Mammary epithelial cell (primary cell): ENCODE results near the gene FCHSD2.

Source experiments
- CTCF ChIP-seq, 2 donors: IDR thresholded peaks in 1 of 2; conservative IDR thresholded peaks in 1 of 2; 2 replicates each; pipeline ENCODE4 v1.5.1; 2011 to 2012; ENCODE audit warnings: inconsistent platforms in 2 of 2, low read length in 2 of 2, mild to moderate bottlenecking in 2 of 2, control low read depth in 1 of 2, low read depth in 1 of 2; ENCODE audit not compliant: insufficient read depth in 1 of 2; ENCODE audit errors: extremely low read depth in 1 of 2
- EZH2 ChIP-seq: IDR thresholded peaks from 2 replicates; pipeline ENCODE4 v1.6.1; 2012; ENCODE audit warnings: low read length, inconsistent platforms, borderline replicate concordance

DNA sequence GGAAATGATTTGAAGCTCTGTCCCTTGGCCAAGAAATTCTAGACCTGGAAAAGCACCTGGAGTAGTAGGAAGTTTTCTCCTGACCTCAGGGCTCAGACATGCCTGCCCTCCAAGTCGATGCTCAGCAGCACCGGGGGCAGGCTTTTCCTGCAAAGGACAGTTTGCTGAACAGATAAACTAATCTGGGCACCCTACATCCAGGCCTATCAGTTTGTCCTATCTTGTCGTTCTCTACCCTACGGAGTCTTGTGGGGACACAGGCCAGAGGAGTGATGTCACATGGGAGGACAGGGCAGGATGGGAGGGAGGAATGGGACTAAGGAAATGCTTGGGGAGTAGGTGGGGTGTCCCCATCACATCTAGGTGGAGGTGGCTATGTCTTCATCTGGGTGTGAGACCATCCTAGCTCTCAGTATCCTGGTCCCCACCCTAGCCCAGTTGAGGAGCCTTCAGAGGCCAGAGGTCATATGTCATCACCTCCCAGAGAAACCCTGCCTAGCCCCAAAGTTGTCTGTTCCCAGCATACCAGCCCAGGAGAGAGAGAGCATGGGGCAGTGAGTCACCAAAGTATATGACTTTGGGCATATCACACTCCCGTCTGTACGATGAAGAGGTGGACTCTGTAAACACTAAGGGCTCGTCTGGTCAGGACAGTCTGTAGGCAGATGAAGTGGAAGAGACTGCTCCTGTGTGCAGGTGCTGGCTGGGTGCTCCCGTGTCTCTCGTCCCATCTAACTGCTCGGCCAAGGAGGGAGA lies 18.1 kb upstream of the FCHSD2 start:
- TF ChIP-seq CTCF (conservative IDR thresholded peaks at IDR 0.05 in 1 of 2, IDR thresholded peaks at IDR 0.05 in 1 of 2; ENCODE audit: extremely low read depth in 1 of 2, insufficient read depth in 1 of 2, low read depth in 1 of 2, low read length in 2 of 2) (no peak), EZH2 (no peak)
